NCI-H345 treated with DMSO at 0.1 percent for 48 hours (cell line): ENCODE measurements around the gene SERPINA12.
"Not testable (repeated sequence)": the region's sequence is repeated elsewhere in the genome, so short reads cannot be mapped to it uniquely, and the experiment has no call there.

ENCODE experiments used
- DNase-seq: peaks from one replicate; lab custom pipeline; 2025; ENCODE audit not compliant: unreplicated experiment; lab: John Stamatoyannopoulos, UW

SERPINA12 gene

DNA sequence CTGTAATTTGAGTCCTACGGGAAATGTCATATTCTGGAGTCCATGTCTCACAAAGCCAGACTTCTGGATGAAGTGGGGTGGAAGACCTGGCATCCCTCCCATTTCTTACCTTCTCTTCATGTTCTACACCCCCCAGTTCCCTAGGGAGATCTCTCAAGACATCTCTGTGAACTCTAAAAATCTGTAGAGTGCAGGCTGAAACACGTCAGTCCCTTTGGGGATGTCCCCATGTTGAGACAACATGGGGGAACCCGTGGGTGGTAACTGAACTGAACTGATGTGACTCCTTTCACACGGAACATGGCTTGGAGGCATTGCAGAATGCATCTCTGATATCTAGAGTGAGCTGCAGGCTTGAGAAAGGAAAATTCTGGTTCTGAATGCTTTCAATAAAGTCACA is 15.2 kb downstream of the SERPINA12 start:
- DNase-seq, result no peak

DNA sequence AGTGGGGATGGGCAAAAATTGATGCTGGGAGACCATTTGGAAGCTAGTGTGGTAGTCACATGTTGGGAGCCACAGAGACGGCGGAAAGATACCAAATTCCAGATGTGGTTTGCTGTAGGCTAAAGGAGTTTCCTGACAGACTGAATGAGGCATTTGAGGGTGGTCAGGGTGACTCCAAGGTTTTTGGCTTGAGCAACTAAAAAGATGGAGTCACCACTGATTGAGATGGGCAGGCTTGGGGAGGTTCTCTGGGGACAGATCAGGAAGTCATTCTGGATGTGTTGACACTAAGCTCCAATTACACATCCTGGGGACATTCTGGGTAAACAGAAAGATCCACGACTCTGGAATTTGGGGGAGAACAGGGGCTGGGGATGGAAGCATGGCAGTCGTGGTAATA is 17.8 kb downstream of the SERPINA12 start:
- no peak for DNase-seq

GRCh38 chr14:94489336-94489735 is 19.9 kb downstream of the SERPINA12 start:
- DNase-seq, result no peak

GRCh38 chr14:94486883-94487282 is 22.4 kb downstream of the SERPINA12 start:
- DNase-seq, result peak; percentile 14

- DNase-seq, result peak; percentile 72
Measured at GRCh38 chr14:94485944-94486841, 23.1 kb downstream of the SERPINA12 start.

GRCh38 chr14:94484481-94484880 is 24.8 kb downstream of the SERPINA12 start:
- no peak for DNase-seq

GRCh38 chr14:94483729-94484275 is 25.5 kb downstream of the SERPINA12 start:
- no peak for DNase-seq

GRCh38 chr14:94483071-94483451 is 26.2 kb downstream of the SERPINA12 start:
- DNase-seq, result no peak

DNA sequence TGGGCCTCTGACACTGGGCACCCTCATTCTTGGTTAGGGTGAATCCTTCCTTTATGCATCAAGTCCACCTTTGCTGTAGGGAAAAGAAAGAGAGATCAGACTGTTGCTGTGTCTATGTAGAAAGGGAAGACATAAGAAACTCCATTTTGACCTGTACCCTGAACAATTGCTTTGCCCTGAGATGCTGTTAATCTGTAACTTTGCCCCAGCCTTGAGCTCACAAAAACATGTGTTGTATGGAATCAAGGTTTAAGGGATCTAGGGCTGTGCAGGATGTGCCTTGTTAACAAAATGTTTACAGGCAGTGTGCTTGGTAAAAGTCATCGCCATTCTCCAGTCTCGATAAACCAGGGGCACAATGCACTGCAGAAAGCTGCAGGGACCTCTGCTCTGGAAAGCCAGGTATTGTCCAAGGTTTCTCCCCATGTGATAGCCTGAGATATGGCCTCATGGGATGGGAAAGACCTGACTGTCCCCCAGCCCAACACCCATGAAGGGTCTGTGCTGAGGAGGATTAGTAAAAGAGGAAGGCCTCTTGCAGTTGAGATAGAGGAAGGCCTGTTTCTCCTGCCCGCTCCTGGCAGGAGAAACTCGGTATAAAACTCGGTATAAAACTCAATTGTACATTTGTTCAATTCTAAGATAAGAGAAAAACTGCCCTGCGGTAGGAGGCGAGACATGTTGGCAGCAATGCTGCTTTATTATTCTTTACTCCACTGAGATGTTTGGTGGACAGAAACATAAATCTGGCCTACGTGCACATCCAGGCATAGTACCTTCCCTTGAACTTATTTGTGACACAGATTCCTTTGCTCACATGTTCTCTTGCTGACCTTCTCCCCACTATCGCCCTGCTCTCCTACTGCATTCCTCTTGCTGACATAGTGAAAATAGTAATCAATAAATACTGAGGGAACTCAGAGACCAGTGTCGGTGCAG is 26.9 kb downstream of the SERPINA12 start:
- DNase-seq, result not testable (repeated sequence)

GRCh38 chr14:94481468-94482131 is 27.7 kb downstream of the SERPINA12 start:
- no peak for DNase-seq

- DNase-seq, result no peak
Measured at GRCh38 chr14:94480809-94481208, 28.5 kb downstream of the SERPINA12 start.

GRCh38 chr14:94478420-94478819 is 30.8 kb downstream of the SERPINA12 start:
- no peak for DNase-seq

GRCh38 chr14:94476023-94476422 is 33.2 kb downstream of the SERPINA12 start, which contains the start of gene SERPINA9:
TSS of gene SERPINA9 (minus strand) at chr14:94476197. CDS start at chr14:94469840, 6,357 bp downstream.
- DNase-seq, result no peak

- DNase-seq, result no peak
Measured at GRCh38 chr14:94474581-94475031, 34.7 kb downstream of the SERPINA12 start.

GRCh38 chr14:94473666-94474410 is 35.4 kb downstream of the SERPINA12 start:
- DNase-seq, result no peak

DNA sequence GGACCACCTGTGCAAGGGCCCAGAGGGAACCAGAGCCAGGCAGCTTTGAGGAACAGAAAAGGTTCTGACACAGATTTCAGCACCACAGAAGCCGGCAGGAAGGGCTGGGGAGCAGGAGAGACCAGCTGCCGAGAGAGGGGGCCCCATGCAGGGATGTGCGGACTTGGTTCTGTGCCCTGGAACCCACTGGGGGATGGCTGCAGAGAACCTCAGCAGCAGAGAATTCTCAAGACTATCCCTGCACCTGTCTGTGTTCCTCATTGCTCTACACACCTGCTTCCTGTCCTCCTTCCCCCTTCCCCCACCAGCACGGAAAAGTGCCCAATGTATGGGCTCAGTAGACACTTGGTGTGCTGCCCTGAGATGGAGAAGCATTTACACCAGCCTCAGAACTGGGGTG is 36.4 kb downstream of the SERPINA12 start:
- DNase-seq, result no peak

DNA sequence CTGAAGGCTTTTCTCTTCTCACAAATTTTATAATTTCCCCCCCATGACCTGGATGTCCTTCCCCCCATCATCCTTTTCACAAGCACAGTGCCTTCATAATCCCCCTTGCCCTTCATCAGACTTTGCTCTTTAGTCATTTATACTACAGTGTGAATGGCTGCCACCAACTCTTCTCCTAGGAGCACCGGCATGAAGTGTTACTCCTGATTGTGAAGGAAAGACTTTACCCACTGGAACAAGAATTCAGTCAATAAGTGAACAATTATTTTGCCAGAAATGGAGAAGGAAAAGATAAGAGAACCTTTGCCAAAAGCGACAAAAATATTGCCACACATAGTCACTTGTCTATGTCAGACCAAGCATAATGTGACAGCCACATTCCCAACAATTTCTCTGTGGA is 38.2 kb downstream of the SERPINA12 start:
- DNase-seq, result no peak

- no peak for DNase-seq
Measured at GRCh38 chr14:94470311-94470710, 39.0 kb downstream of the SERPINA12 start.

DNA sequence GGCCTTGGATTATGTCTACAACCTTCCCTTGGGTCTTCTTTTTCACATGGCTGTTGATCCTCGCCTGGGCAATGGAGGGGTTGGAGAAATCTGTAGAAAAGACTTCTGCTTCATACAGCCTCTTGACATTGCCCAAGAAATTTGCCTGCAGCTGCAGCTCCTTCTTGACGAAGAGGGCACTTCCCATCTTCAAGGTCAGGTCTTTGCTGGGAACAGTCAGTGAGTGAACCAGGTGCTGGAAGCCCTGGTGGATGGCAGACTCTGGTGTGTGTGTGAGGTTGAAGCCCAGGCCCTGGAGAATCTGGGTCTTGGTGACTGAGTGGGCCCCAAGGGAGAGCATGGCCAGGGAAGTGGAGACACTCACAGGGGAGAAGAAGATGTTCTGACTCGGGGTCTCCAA is 40.0 kb downstream of the SERPINA12 start:
- no peak for DNase-seq
